CD14-positive monocyte (primary cell): Measurements from ENCODE around the gene SGSH. TPM values are rescaled to one million over a fixed set of nuclear protein-coding genes. Genes with fewer than 3 reads are reported as not detected.

Experiments used
- DNase-seq, 3 donors: peaks; one replicate each; pipeline ENCODE4 v3.0.0-alpha.2; 2011 to 2022
- H2AFZ ChIP-seq: 2 replicates; pipeline ENCODE4 v1.6.0; 2012; ENCODE audit warnings: mild to moderate bottlenecking, low read depth, low read length, inconsistent platforms; ENCODE audit not compliant: insufficient read depth, poor library complexity, severe bottlenecking
- H3K27ac ChIP-seq, 2 donors: 1 replicate in 1 of 2; 2 replicates in 1 of 2; pipeline ENCODE4 v1.5.1; 2012 to 2013; ENCODE audit warnings: low read length in 2 of 2, control low read depth in 1 of 2, inconsistent platforms in 1 of 2, low read depth in 1 of 2, mild to moderate bottlenecking in 1 of 2
- H3K27me3 ChIP-seq, 2 donors: one replicate each; pipeline versions ENCODE4 v1.6.0 to v1.6.1; 2011 to 2013; ENCODE audit warnings: low read length in 2 of 2; ENCODE audit not compliant: control insufficient read depth in 2 of 2, insufficient read depth in 2 of 2
- H3K36me3 ChIP-seq, 2 donors: replicated peaks in 1 of 2; 1 replicate in 1 of 2; 2 replicates in 1 of 2; pipeline versions ENCODE4 v1.5.1 to v1.6.1; 2012 to 2013; ENCODE audit warnings: low read length in 2 of 2, control low read depth in 1 of 2, inconsistent platforms in 1 of 2, mild to moderate bottlenecking in 1 of 2; ENCODE audit not compliant: insufficient read depth in 2 of 2, control insufficient read depth in 1 of 2
- H3K4me1 ChIP-seq, 2 donors: 1 replicate in 1 of 2; 2 replicates in 1 of 2; pipeline versions ENCODE4 v1.5.1 to v1.6.1; 2012 to 2013; ENCODE audit warnings: low read length in 2 of 2, control low read depth in 1 of 2, inconsistent platforms in 1 of 2, mild to moderate bottlenecking in 1 of 2, moderate library complexity in 1 of 2; ENCODE audit not compliant: insufficient read depth in 2 of 2, control insufficient read depth in 1 of 2
- H3K4me2 ChIP-seq: replicated peaks from 2 replicates; pipeline ENCODE3; 2012; ENCODE audit warnings: low read length, moderate library complexity, mild to moderate bottlenecking; ENCODE audit not compliant: poor library complexity, severe bottlenecking; ENCODE audit errors: extremely low read depth
- H3K4me3 ChIP-seq, 3 experiments: fragments of 200-600 bp in 1 of 3; sonication (generic) in 1 of 3; replicated peaks in 1 of 3; 1 replicate in 2 of 3; 2 replicates in 1 of 3; pipeline ENCODE4 v1.5.1; 2011 to 2013; ENCODE audit warnings: low read length in 3 of 3, mild to moderate bottlenecking in 3 of 3, control low read depth in 2 of 3, low read depth in 2 of 3, inconsistent platforms in 1 of 3, moderate library complexity in 1 of 3
- H3K79me2 ChIP-seq: 2 replicates; pipeline ENCODE4 v1.6.0; 2012; ENCODE audit warnings: mild to moderate bottlenecking, control low read depth, inconsistent platforms, low read length, moderate library complexity; ENCODE audit not compliant: insufficient read depth
- H3K9ac ChIP-seq: 2 replicates; pipeline ENCODE4 v1.6.0; 2017; ENCODE audit warnings: low read length, mild to moderate bottlenecking; ENCODE audit not compliant: insufficient read depth, poor library complexity, severe bottlenecking
- H3K9me3 ChIP-seq, 2 donors: replicated peaks in 1 of 2; 1 replicate in 1 of 2; 2 replicates in 1 of 2; pipeline versions ENCODE4 v1.5.1 to v1.6.1; 2012 to 2013; ENCODE audit warnings: low read length in 2 of 2, control low read depth in 1 of 2; ENCODE audit not compliant: control insufficient read depth in 1 of 2, insufficient read depth in 1 of 2
- H4K20me1 ChIP-seq: 2 replicates; pipeline ENCODE4 v1.6.0; 2012; ENCODE audit warnings: mild to moderate bottlenecking, low read length, control low read depth, moderate library complexity; ENCODE audit not compliant: insufficient read depth
- H3K27ac Mint-ChIP-seq, 7 donors: one replicate each; pipeline ENCODE4 v1.8.0; 2020; ENCODE audit warnings: mild to moderate bottlenecking in 7 of 7, mixed read lengths in 7 of 7, moderate library complexity in 6 of 7, inconsistent platforms in 2 of 7
- H3K27me3 Mint-ChIP-seq, 3 donors: one replicate each; pipeline ENCODE4 v1.8.0; 2021 to 2022; ENCODE audit warnings: low read depth in 3 of 3, mild to moderate bottlenecking in 3 of 3, mixed read lengths in 3 of 3, moderate library complexity in 3 of 3, inconsistent platforms in 1 of 3
- H3K36me3 Mint-ChIP-seq, 2 donors: one replicate each; pipeline ENCODE4 v1.8.0; 2020; ENCODE audit warnings: mixed read lengths in 2 of 2, inconsistent platforms in 1 of 2, mild to moderate bottlenecking in 1 of 2
- H3K4me1 Mint-ChIP-seq: one replicate; pipeline ENCODE4 v1.8.0; 2020; ENCODE audit warnings: mild to moderate bottlenecking, mixed read lengths
- H3K4me3 Mint-ChIP-seq, 2 donors: one replicate each; pipeline ENCODE4 v1.8.0; 2020; ENCODE audit warnings: mild to moderate bottlenecking in 2 of 2, mixed read lengths in 2 of 2, moderate library complexity in 1 of 2
- H3K9me3 Mint-ChIP-seq, 7 donors: one replicate each; pipeline ENCODE4 v1.8.0; 2020 to 2022; ENCODE audit warnings: mixed read lengths in 7 of 7, mild to moderate bottlenecking in 6 of 7, moderate library complexity in 6 of 7, inconsistent platforms in 2 of 7
- WGBS: methylation state at CpG from one replicate; pipeline ENCODE4 v1.1.5; 2013; ENCODE audit warnings: missing lambda C conversion rate; ENCODE audit not compliant: insufficient coverage; 5-methylcytosine and 5-hydroxymethylcytosine counted together
- intact Hi-C, 2 donors: fragments of 100-400 bp; cut with micrococcal nuclease; formaldehyde crosslinking; loops; one replicate each; pipeline versions ENCODE4 v1.15.0 to v1.15.1; 2023
- polyA plus RNA-seq, 3 donors: library from polyadenylated mRNA; depleted of rRNA in 1 of 3; unstranded in 2 of 3; stranded (reverse) in 1 of 3; fragments of 300-500 nt in 2 of 3; fragments of >200 nt in 1 of 3; fragmentation: Illumina TruSeq in 2 of 3; gene quantifications; 1 replicate in 2 of 3; 2 replicates in 1 of 3; pipeline ENCODE4 v1.2.3, GENCODE V29; 2012 to 2021
- TF ChIP-seq, protein P1 (sequence below): fragments of 200-600 bp; IDR thresholded peaks from one replicate; pipeline ENCODE4 v1.8.0; 2022; ENCODE audit warnings: antibody characterized with exemption, mild to moderate bottlenecking

Gene SGSH
- polyA plus RNA-seq, 3 donors = 21.1 to 193 (median 31.3) TPM

DNA sequence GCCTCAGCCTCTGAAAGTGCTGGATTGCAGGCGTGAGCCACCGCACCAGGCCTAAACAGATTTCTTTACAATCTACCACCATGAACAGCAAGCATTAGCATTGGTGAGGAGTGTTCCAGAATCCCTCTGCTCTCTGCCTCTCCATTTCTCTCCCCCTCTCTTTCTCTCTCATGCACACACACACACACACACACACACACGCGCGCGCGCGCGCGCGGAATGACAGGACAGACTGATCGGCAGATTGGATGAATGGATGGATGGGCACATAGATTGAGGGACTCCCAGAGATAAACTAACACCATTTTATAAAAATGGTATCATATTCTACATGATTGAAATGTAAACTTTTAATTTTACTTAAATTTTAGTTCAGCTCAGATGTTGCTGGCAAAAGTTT lies 47.0 kb downstream of the SGSH start:
- Histone ChIP-seq H3K27me3 (no peaks in the 10 kb centered on the region), H3K36me3 (no peaks in the 10 kb centered on the region), H3K4me1 (no peaks in the 10 kb centered on the region), H3K4me3 (no peak overlapping the region), H3K4me2 (no peak overlapping the region), H4K20me1 (no peaks in the 10 kb centered on the region), H2AFZ (no peak overlapping the region), H3K9me3 (no peaks in the 10 kb centered on the region), H3K9ac (no peak overlapping the region), H3K27ac (no peak overlapping the region), H3K79me2 (no peaks in the 10 kb centered on the region)
- Mint-ChIP-seq H3K9me3 (peaks cover 0 to 8% (median 0%) of the 10 kb centered on the region in 7 donors), H3K36me3 (no peaks in the 10 kb centered on the region), H3K4me3 (no peak overlapping the region), H3K27ac (no peak overlapping the region), H3K27me3 (peaks cover 3 to 16% (median 4%) of the 10 kb centered on the region in 3 donors), H3K4me1 (peaks cover 2% of the 10 kb centered on the region)
- WGBS = no CpG with 5 or more reads among the region's 12 CpGs
- intact Hi-C loops = no loop called here
- TF ChIP-seq, protein P1, sequence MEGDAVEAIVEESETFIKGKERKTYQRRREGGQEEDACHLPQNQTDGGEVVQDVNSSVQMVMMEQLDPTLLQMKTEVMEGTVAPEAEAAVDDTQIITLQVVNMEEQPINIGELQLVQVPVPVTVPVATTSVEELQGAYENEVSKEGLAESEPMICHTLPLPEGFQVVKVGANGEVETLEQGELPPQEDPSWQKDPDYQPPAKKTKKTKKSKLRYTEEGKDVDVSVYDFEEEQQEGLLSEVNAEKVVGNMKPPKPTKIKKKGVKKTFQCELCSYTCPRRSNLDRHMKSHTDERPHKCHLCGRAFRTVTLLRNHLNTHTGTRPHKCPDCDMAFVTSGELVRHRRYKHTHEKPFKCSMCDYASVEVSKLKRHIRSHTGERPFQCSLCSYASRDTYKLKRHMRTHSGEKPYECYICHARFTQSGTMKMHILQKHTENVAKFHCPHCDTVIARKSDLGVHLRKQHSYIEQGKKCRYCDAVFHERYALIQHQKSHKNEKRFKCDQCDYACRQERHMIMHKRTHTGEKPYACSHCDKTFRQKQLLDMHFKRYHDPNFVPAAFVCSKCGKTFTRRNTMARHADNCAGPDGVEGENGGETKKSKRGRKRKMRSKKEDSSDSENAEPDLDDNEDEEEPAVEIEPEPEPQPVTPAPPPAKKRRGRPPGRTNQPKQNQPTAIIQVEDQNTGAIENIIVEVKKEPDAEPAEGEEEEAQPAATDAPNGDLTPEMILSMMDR = no peak
- DNase-seq = no peak

DNA sequence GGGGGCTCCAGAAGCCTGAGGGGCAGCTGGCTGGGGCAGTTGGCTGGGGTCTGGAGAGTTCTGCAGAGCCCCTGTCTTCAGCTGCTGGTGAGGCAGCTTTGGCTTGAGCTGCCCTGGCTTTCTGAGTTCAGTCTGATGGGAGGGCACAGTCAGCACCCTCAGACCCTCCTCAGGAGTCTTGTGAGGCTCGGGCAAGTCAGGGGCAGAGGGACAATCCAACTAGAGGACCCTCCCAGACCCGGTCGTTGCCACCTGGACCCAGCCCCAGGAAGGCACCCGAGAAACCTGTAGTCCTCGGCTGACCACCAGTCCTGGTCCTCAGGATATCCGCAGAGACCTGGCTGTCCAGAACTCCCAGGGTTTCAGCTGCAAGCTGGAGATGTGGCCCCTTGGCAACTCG lies 48.5 kb downstream of the SGSH start:
- Mint-ChIP-seq H3K27me3 (peaks cover 2 to 17% (median 4%) of the 10 kb centered on the region in 3 donors), H3K9me3 (peaks cover 0 to 8% (median 0%) of the 10 kb centered on the region in 7 donors), H3K27ac (no peak overlapping the region), H3K36me3 (no peaks in the 10 kb centered on the region), H3K4me3 (no peak overlapping the region), H3K4me1 (peaks cover 2% of the 10 kb centered on the region)
- Histone ChIP-seq H3K4me2 (no peak overlapping the region), H4K20me1 (no peaks in the 10 kb centered on the region), H3K27ac (no peak overlapping the region), H2AFZ (no peak overlapping the region), H3K9ac (no peak overlapping the region), H3K9me3 (no peaks in the 10 kb centered on the region), H3K27me3 (no peaks in the 10 kb centered on the region), H3K4me3 (no peak overlapping the region), H3K36me3 (no peaks in the 10 kb centered on the region), H3K4me1 (no peaks in the 10 kb centered on the region), H3K79me2 (no peaks in the 10 kb centered on the region)
- no peak for DNase-seq
- 82% methylated on average over 7 of the region's 7 CpGs for WGBS
- intact Hi-C loops = no loop called here
- TF ChIP-seq, protein P1 = no peak
